UCSD-AML1 (cell line): ENCODE data around the gene ZNF283.

Source experiments
- DNase-seq: peaks from one replicate; lab custom pipeline; 2025; ENCODE audit not compliant: unreplicated experiment; lab: John Stamatoyannopoulos, UW

The ZNF283 gene

GRCh38 chr19:43826787-43827754, at the start of gene ZNF283:
ZNF283 (plus strand) TSS chr19:43827321; CDS start chr19:43833505, 6,184 bp downstream.
- DNase-seq = peak; percentile 66

GRCh38 chr19:43778651-43779050, 48.5 kb upstream of the ZNF283 start:
- no peak for DNase-seq

DNA sequence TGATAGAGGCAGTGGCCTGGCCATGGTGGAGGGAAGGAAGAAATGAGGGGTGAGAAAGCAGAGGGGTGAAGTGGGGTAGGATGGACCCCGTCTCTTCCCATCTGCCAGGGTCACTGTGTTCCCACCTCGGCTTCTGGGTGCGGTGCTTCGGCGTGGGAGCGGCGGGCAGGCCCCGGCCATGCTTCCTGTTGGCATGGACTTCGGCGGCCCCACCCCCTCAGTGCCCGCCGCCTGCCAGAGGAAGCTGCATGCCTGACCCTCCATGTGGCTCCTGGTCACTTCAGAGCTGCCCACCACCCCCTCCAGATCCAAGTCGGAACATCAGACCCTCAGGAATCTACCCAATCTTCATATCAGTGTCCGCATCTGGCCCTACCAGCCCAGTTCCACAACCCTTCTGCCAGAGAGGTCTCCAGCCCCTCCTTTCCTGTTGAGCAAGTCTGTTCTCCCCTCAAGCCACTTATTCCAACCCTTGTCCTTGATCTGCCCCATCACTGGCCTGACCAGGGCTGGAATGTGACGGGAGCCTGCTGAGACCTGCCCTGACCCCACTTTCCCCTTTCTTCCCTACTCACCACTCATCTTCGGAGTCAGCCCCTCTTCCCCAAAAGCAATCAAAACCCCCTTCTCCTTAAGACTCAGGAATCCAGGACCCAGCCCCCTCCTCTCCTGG, 47.8 kb upstream of the ZNF283 start:
- peak; percentile 57 for DNase-seq

DNA sequence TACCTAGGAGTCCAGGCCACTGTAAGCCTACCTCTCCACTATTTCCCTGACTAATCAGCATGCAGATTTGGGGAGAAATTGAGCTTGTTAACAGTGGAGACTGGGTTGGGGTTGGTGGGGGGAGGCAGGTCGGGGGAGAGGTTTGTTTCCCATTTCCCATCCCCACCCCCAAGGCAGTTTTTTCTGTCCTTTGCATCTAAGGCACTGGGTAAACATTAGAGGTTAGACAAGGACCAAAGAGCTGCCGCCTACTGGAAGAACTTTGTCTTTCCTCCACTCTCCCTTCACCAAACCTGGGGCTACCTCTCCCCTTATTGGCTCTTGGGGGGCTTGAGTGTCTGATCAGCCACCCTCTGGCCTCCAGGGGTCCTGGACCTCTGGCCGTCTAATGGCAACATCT, 47.3 kb upstream of the ZNF283 start:
- peak; percentile 47 for DNase-seq

GRCh38 chr19:43780706-43781525, 46.2 kb upstream of the ZNF283 start, which contains the start of gene KCNN4:
KCNN4 (minus strand) TSS chr19:43780973; CDS start chr19:43780861, 112 bp downstream.
- DNase-seq = peak; percentile 64

GRCh38 chr19:43781630-43782310, 45.4 kb upstream of the ZNF283 start:
- no peak for DNase-seq

- no peak for DNase-seq
These were observed 44.8 kb upstream of the ZNF283 start for GRCh38 chr19:43782311-43782660.

DNA sequence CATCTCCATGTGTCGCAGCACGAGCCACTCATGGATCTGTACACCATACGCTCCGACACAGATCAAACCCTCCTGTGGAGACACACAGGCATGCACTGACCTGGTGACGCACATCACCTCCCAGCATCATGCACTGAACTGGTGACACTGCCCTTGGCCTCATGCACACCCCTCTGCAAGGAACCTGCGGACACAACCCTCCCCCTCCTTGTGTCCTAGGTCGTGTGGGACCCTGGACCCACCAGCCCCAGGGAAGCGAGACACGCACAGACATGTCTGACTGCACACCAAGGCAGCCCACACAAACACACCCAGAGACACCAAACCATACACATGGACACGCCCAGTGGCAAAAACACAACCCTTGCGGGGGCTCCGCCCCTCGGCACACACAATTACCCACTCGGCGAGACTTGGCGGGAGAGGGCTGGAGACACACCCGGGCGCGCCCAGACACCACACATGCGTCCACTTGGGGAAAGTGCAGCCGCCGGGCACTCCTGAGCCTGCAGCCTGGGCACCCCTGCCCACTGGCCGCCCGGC, 44.4 kb upstream of the ZNF283 start:
- DNase-seq = no peak

- no peak for DNase-seq
These were observed 43.5 kb upstream of the ZNF283 start for GRCh38 chr19:43783636-43784035.

DNA sequence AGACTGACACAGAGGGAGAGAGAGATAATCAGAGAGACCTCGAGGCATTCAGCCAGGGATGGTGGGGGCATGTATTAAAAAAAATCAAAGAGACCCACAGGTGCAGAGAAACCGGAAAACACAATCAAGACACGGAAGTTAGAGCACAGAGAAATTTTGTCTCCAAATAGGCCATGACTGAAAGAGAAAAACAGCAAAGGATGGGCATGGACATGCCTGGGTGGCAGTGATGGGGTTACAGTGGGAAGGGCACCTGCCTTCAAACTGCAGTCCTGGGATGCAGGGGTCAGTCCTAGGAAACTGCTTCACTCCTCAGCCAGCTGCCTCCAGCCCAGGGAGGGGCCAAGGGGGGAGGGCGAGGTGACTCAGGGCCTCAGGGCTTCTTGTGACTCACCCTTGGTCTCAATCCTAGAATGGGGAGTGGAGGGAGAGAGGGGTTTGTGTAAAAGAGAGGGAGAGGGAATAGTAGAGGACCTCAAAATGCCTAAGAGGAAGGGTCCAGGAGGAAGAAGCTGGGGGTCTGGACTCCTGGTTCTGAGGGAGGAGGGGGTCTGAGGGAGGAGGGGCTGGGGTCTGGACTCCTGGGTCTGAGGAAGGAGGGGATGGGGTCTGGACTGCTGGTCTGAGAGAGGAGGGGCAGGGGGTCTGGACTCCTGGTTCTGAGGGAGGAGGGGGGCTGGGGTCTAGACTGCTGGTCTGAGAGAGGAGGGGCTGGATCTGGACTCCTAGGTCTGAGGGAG, 42.7 kb upstream of the ZNF283 start:
- DNase-seq = peak; percentile 33

- peak; percentile 47 for DNase-seq
These were observed 41.9 kb upstream of the ZNF283 start for GRCh38 chr19:43784981-43785808.

GRCh38 chr19:43786665-43787064, 40.5 kb upstream of the ZNF283 start:
- DNase-seq = no peak

DNA sequence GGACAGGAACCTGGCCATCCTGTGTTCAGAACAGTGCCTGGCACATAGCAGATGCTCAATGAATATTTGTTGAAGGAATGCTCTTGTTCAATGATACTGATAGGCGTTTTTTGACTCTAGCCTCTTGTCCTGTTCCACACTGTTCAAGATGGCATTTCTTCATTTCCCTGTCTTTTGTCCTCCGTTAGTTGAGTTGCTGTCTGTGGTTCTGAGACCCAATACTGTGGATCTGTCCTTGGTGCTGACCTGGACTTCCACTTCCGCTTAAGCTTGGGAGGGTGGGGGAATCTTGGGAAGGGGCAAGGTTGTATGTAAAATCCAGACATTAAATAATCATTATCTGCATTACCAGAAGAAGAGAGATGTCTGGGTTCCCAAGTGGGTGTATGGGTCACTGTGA, 38.1 kb upstream of the ZNF283 start:
- DNase-seq = no peak

- DNase-seq = no peak
These were observed 36.5 kb upstream of the ZNF283 start for GRCh38 chr19:43790587-43790986.

DNA sequence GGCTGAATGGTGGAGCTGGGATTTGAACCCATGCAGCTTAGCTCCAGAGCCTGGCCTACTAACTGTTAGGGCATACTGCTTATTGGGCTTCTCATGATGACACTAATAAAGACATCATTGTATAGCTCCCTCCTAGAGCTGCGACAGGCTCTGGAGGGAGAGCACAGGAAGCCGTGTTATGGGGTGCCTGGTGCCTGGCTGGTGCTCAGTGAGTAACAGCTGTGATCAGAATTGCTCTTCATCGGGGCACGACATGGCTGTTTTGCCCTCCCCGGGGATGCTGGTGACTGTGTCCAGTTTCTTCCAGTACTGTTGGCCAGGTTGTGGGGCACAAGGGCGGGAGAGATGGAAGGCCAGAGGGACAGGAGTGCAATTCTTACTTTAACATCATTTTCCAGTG, 30.0 kb upstream of the ZNF283 start:
- no peak for DNase-seq

GRCh38 chr19:43797556-43797955, 29.6 kb upstream of the ZNF283 start:
- DNase-seq = no peak

- DNase-seq = no peak
These were observed 29.0 kb upstream of the ZNF283 start for GRCh38 chr19:43798026-43798545.

DNA sequence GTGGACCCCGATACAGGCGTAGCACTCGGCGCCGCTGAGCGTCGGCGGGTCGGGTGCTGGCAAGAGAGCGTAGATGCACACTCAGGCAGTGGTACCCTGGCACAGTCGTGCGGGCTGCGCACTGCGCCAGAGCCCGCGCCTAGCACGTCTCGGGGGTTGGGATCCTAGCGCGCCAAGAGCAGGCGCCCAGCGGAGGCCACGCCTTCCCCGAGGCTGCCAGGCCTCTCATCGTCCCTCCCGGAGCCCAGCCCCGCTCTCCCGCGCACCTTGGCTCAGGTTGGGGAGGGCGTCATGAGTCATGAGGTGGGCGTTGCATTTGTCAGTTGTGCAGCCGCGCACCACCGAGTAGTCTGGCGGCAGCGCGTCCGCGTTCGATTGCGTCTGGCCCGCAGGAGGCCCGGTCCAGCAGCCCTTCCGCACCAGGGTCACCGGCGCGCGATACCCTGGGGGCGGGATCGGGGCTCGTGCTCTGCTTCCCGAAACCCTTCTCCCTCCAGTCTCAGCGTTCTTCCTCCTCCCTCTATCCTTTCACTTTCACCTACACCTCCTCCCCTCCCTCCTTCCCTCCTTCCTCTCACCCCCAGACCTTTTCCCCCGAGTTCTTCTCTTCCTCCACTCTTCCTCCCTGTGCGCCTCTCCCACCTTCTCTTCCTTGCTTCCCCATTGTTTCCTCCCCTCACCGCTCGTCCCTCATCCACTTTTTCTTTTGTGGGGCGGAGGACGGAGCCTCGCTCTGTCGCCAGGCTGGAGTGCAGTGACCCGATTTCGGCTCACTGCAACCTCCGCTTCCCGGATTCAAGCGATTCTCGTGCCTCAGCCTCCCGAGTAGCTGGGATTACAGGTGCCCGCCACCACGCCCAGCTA, 28.3 kb upstream of the ZNF283 start:
- DNase-seq = no peak
